ENCODE results near the gene ANXA5.

ANXA5 gene

GRCh38 chr4:121632636-121633035 lies 64.1 kb downstream of the ANXA5 start:
- no peak for DNase-seq

All from NCI-H226 (cell line).